PFSK-1 (cell line): ENCODE measurements around the gene ZNF469.

Source experiments
- FOXP2 ChIP-seq: optimal IDR thresholded peaks from 2 replicates; pipeline ENCODE3; 2011; ENCODE audit warnings: borderline replicate concordance, control low read depth, inconsistent platforms; ENCODE audit not compliant: insufficient read depth; ENCODE audit errors: extremely low read length, extremely low read depth
- POLR2AphosphoS5 ChIP-seq: IDR thresholded peaks from 2 replicates; pipeline ENCODE4 v1.6.1; 2012; ENCODE audit warnings: low read depth, mild to moderate bottlenecking, control low read depth, low read length, moderate library complexity
- REST ChIP-seq, 2 experiments: IDR thresholded peaks; 2 replicates each; pipeline versions ENCODE4 v1.6.1 to v1.8.0; 2011 to 2012; ENCODE audit warnings: low read depth in 2 of 2, low read length in 2 of 2, control low read depth in 1 of 2, inconsistent platforms in 1 of 2, mild to moderate bottlenecking in 1 of 2, moderate library complexity in 1 of 2; ENCODE audit not compliant: insufficient read depth in 1 of 2
- SIN3A ChIP-seq: IDR thresholded peaks from 2 replicates; pipeline ENCODE4 v1.6.1; 2012; ENCODE audit warnings: mild to moderate bottlenecking, low read length, moderate library complexity, borderline replicate concordance; ENCODE audit not compliant: insufficient read depth
- TAF1 ChIP-seq: IDR thresholded peaks from 2 replicates; pipeline ENCODE4 v1.6.1; 2012; ENCODE audit warnings: low read length, control low read depth, borderline replicate concordance; ENCODE audit not compliant: insufficient read depth

ZNF469 gene

GRCh38 chr16:88395669-88396584 is 13.2 kb downstream of the ZNF469 start:
- TF ChIP-seq TAF1, result no peak
- TF ChIP-seq POLR2AphosphoS5, result no peak
- no peak for TF ChIP-seq FOXP2
- TF ChIP-seq REST (IDR thresholded peaks at IDR 0.05; ENCODE audit: insufficient read depth in 1 of 2, low read depth in 2 of 2, low read length in 2 of 2), result no peak
- TF ChIP-seq SIN3A, result no peak

GRCh38 chr16:88398170-88398873 is 15.6 kb downstream of the ZNF469 start:
- TF ChIP-seq POLR2AphosphoS5 (no peak), FOXP2 (no peak), REST (IDR thresholded peaks at IDR 0.05; ENCODE audit: insufficient read depth in 1 of 2, low read depth in 2 of 2, low read length in 2 of 2) (no peak), TAF1 (no peak), SIN3A (no peak)

GRCh38 chr16:88398874-88399178 is 16.1 kb downstream of the ZNF469 start:
- TF ChIP-seq POLR2AphosphoS5 (no peak), TAF1 (no peak), REST (IDR thresholded peaks at IDR 0.05; ENCODE audit: insufficient read depth in 1 of 2, low read depth in 2 of 2, low read length in 2 of 2) (no peak), FOXP2 (no peak), SIN3A (no peak)

GRCh38 chr16:88400186-88400585 is 17.4 kb downstream of the ZNF469 start:
- TF ChIP-seq FOXP2 (no peak), TAF1 (no peak), SIN3A (no peak), REST (IDR thresholded peaks at IDR 0.05; ENCODE audit: insufficient read depth in 1 of 2, low read depth in 2 of 2, low read length in 2 of 2) (no peak), POLR2AphosphoS5 (no peak)
